MM.1S (cell line): Measurements from ENCODE around the gene DUXA.
A peak's percentile ranks its signal among the peaks of the same experiment; 100 is the strongest.

Experiments used
- DNase-seq: peaks from one replicate; pipeline ENCODE4 v3.0.0-alpha.2; 2015
- H2AFZ ChIP-seq: fragments of 300-600 bp; sonication (generic); 2 replicates; pipeline ENCODE4 v1.6.0; 2016; ENCODE audit warnings: antibody characterized with exemption, low read length
- H3F3A ChIP-seq: fragments of 300-600 bp; sonication (generic); 2 replicates; pipeline ENCODE4 v1.6.1; 2016; ENCODE audit warnings: mild to moderate bottlenecking, antibody characterized with exemption, low read length, moderate library complexity, mixed read lengths; ENCODE audit not compliant: insufficient read depth
- H3K27ac ChIP-seq: fragments of 300-600 bp; sonication (generic); 2 replicates; pipeline ENCODE4 v1.5.1; 2016; ENCODE audit warnings: mild to moderate bottlenecking, low read length
- H3K27me3 ChIP-seq: fragments of 300-600 bp; sonication (generic); replicated peaks from 2 replicates; pipeline ENCODE4 v1.6.0; 2016; ENCODE audit warnings: low read length; ENCODE audit not compliant: insufficient read depth
- H3K36me3 ChIP-seq: fragments of 300-600 bp; sonication (generic); replicated peaks from 2 replicates; pipeline ENCODE4 v1.6.1; 2016; ENCODE audit warnings: mild to moderate bottlenecking, low read length, mixed read lengths; ENCODE audit not compliant: insufficient read depth
- H3K4me1 ChIP-seq: fragments of 300-600 bp; sonication (generic); 2 replicates; pipeline ENCODE4 v1.6.1; 2016; ENCODE audit warnings: low read length, mixed read lengths
- H3K4me2 ChIP-seq: fragments of 300-600 bp; sonication (generic); 2 replicates; pipeline ENCODE4 v1.6.0; 2016; ENCODE audit warnings: low read depth, low read length
- H3K4me3 ChIP-seq: fragments of 300-600 bp; sonication (generic); 2 replicates; pipeline ENCODE4 v1.5.1; 2016; ENCODE audit warnings: low read length, mixed read lengths
- H3K79me2 ChIP-seq: fragments of 300-600 bp; sonication (generic); 2 replicates; pipeline ENCODE4 v1.6.1; 2016; ENCODE audit warnings: mixed run types, low read length, mixed read lengths
- H3K9ac ChIP-seq: fragments of 300-600 bp; sonication (generic); 2 replicates; pipeline ENCODE4 v1.6.1; 2016; ENCODE audit warnings: low read length, mixed read lengths
- H3K9me2 ChIP-seq: fragments of 300-600 bp; sonication (generic); replicated peaks from 2 replicates; pipeline ENCODE4 v1.6.1; 2016; ENCODE audit warnings: mild to moderate bottlenecking, low read length, mixed read lengths; ENCODE audit not compliant: insufficient read depth
- H3K9me3 ChIP-seq: fragments of 300-600 bp; sonication (generic); replicated peaks from 2 replicates; pipeline ENCODE4 v1.6.1; 2016; ENCODE audit warnings: mild to moderate bottlenecking, low read length, mixed read lengths; ENCODE audit not compliant: insufficient read depth
- H4K20me1 ChIP-seq: fragments of 300-600 bp; sonication (generic); 2 replicates; pipeline ENCODE4 v1.6.1; 2016; ENCODE audit warnings: mild to moderate bottlenecking, low read length, moderate library complexity, mixed read lengths; ENCODE audit not compliant: insufficient read depth
- CTCF ChIP-seq: fragments of 300-600 bp; sonication (generic); IDR thresholded peaks from 2 replicates; pipeline ENCODE4 v1.5.1; 2016; ENCODE audit warnings: antibody characterized with exemption, low read length, mixed read lengths
- EZH2 ChIP-seq: fragments of 300-600 bp; sonication (generic); optimal IDR thresholded peaks from 2 replicates; pipeline ENCODE3; 2017; ENCODE audit warnings: low read depth, mild to moderate bottlenecking, antibody characterized with exemption, low read length, mixed read lengths
- EZH2phosphoT487 ChIP-seq: fragments of 300-600 bp; sonication (generic); IDR thresholded peaks from 2 replicates; pipeline ENCODE4 v1.6.1; 2018; ENCODE audit warnings: antibody characterized with exemption, low read length

DUXA gene

GRCh38 chr19:57191141-57192076, 24.1 kb upstream of the DUXA start, which contains the start of gene ZNF264:
TSS of gene ZNF264 (plus strand) at chr19:57191500. CDS start at chr19:57191914, 414 bp downstream.
- Histone ChIP-seq H3K4me3 (peak within 1 kb of the TSS; percentile 55), H4K20me1 (no peaks in the 10 kb centered on the region), H3K4me1 (no peaks in the 10 kb centered on the region), H3K79me2 (no peaks in the 10 kb centered on the region), H3K4me2 (peak within 1 kb of the TSS; percentile 54), H2AFZ (peak within 1 kb of the TSS; percentile 83), H3K9me2 (no peaks in the 10 kb centered on the region), H3K9me3 (no peaks in the 10 kb centered on the region), H3F3A (no peaks in the 10 kb centered on the region), H3K27me3 (no peaks in the 10 kb centered on the region), H3K36me3 (no peaks in the 10 kb centered on the region), H3K27ac (no peak within 1 kb of the TSS), H3K9ac (no peak within 1 kb of the TSS; the same call in 1 of the 2 replicates)
- peak; percentile 63 for DNase-seq
- TF ChIP-seq CTCF (no peak), EZH2phosphoT487 (no peak), EZH2 (no peak)

GRCh38 chr19:57190301-57190700, 23.0 kb upstream of the DUXA start:
- Histone ChIP-seq H3K9ac (no peak overlapping the region), H3K4me1 (no peaks in the 10 kb centered on the region), H3K79me2 (no peaks in the 10 kb centered on the region), H3K4me2 (no peak overlapping the region), H4K20me1 (no peaks in the 10 kb centered on the region), H2AFZ (no peak overlapping the region; the same call in 1 of the 2 replicates), H3K4me3 (no peak overlapping the region), H3K36me3 (no peaks in the 10 kb centered on the region), H3K27me3 (no peaks in the 10 kb centered on the region), H3K9me3 (no peaks in the 10 kb centered on the region), H3F3A (no peaks in the 10 kb centered on the region), H3K27ac (no peak overlapping the region), H3K9me2 (no peaks in the 10 kb centered on the region)
- DNase-seq, result no peak
- TF ChIP-seq CTCF, result no peak
- TF ChIP-seq EZH2, result no peak
- TF ChIP-seq EZH2phosphoT487, result no peak

- no peak for TF ChIP-seq CTCF
- TF ChIP-seq EZH2phosphoT487, result no peak
- no peak for TF ChIP-seq EZH2
- H2AFZ ChIP-seq, result no peak overlapping the region
- H3K27me3 ChIP-seq, result no peaks in the 10 kb centered on the region
- H3K4me2 ChIP-seq, result no peak overlapping the region
- no peak overlapping the region for H3K4me3 ChIP-seq
- no peak overlapping the region for H3K9ac ChIP-seq
- H4K20me1 ChIP-seq, result no peaks in the 10 kb centered on the region
- H3K9me2 ChIP-seq, result no peaks in the 10 kb centered on the region
- H3K79me2 ChIP-seq, result no peaks in the 10 kb centered on the region
- H3K27ac ChIP-seq, result no peak overlapping the region
- H3K36me3 ChIP-seq, result no peaks in the 10 kb centered on the region
- no peaks in the 10 kb centered on the region for H3K9me3 ChIP-seq
- H3K4me1 ChIP-seq, result no peaks in the 10 kb centered on the region
- no peak for DNase-seq
- H3F3A ChIP-seq, result no peaks in the 10 kb centered on the region
Observed at GRCh38 chr19:57171551-57172081, 4.3 kb upstream of the DUXA start.
